T-cell (primary cell): ENCODE results near the gene RPL18. TPM values are rescaled to one million over a fixed set of nuclear protein-coding genes. Genes with fewer than 3 reads are reported as not detected.
"Not testable (repeated sequence)": the region's sequence is repeated elsewhere in the genome, so short reads cannot be mapped to it uniquely, and the experiment has no call there.

Source experiments
- ATAC-seq, 4 experiments: fragments of 200-7000 bp in 3 of 4; fragments of 150-1000 bp in 1 of 4; cut with Tn5 transposase; replicated peaks in 1 of 4; 1 replicate in 3 of 4; 2 replicates in 1 of 4; pipeline ENCODE4 v1.10.0; 2021; ENCODE audit warnings: moderate library complexity in 3 of 4, mild to moderate bottlenecking in 2 of 4, moderate number of reproducible peaks in 1 of 4
- CTCF ChIA-PET, 2 donors: fragments of 300-600 bp; sonication (Branson Sonifier 250); formaldehyde crosslinking; loops; one replicate each; lab custom pipeline; 2022; ENCODE audit warnings: antibody characterized with exemption in 2 of 2; lab: Charles Lee
- POLR2A ChIA-PET, 2 donors: fragments of 300-600 bp; sonication (Branson Sonifier 250); formaldehyde crosslinking; loops; one replicate each; lab custom pipeline; 2022; ENCODE audit warnings: antibody characterized with exemption in 2 of 2; lab: Charles Lee
- DNase-seq, 35 experiments: peaks; one replicate each; pipeline versions ENCODE4 v3.0.0 to v3.0.0-alpha.2; 2013 to 2023
- H3K27ac ChIP-seq: one replicate; pipeline ENCODE4 v1.5.1; 2013; ENCODE audit warnings: low read length
- H3K27me3 ChIP-seq, 2 experiments: replicated peaks in 1 of 2; 1 replicate in 1 of 2; 2 replicates in 1 of 2; pipeline versions ENCODE4 v1.6.1 to v1.7.0; 2013; ENCODE audit warnings: low read length in 1 of 2, mixed read lengths in 1 of 2; ENCODE audit not compliant: control insufficient read depth in 2 of 2, insufficient read depth in 2 of 2; ENCODE audit errors: extremely low read depth in 1 of 2
- H3K36me3 ChIP-seq, 2 donors: 1 replicate in 1 of 2; 2 replicates in 1 of 2; pipeline versions ENCODE4 v1.6.1 to v1.7.0; 2013; ENCODE audit warnings: low read length in 1 of 2; ENCODE audit not compliant: control insufficient read depth in 2 of 2, insufficient read depth in 1 of 2; ENCODE audit errors: extremely low read depth in 1 of 2
- H3K4me1 ChIP-seq, 2 experiments: 1 replicate in 1 of 2; 2 replicates in 1 of 2; pipeline versions ENCODE4 v1.6.1 to v1.7.0; 2013; ENCODE audit warnings: low read length in 2 of 2, mixed read lengths in 1 of 2; ENCODE audit not compliant: insufficient read depth in 2 of 2, control insufficient read depth in 1 of 2; ENCODE audit errors: extremely low read depth in 1 of 2
- H3K4me3 ChIP-seq, 2 donors: 1 replicate in 1 of 2; 2 replicates in 1 of 2; pipeline versions ENCODE4 v1.5.1 to v1.7.0; 2013; ENCODE audit warnings: mild to moderate bottlenecking in 2 of 2, low read length in 1 of 2, moderate library complexity in 1 of 2; ENCODE audit not compliant: control insufficient read depth in 1 of 2; ENCODE audit errors: extremely low read depth in 1 of 2
- H3K9me3 ChIP-seq: 2 replicates; pipeline ENCODE4 v1.7.0; 2013
- H3K27ac Mint-ChIP-seq, 2 donors: one replicate each; pipeline ENCODE4 v1.8.0; 2020 to 2021; ENCODE audit warnings: mild to moderate bottlenecking in 2 of 2, mixed read lengths in 2 of 2
- H3K27me3 Mint-ChIP-seq, 2 donors: one replicate each; pipeline ENCODE4 v1.8.0; 2021 to 2022; ENCODE audit warnings: mixed read lengths in 2 of 2
- H3K36me3 Mint-ChIP-seq: one replicate; pipeline ENCODE4 v1.8.0; 2021; ENCODE audit warnings: mixed read lengths
- H3K4me1 Mint-ChIP-seq, 3 donors: one replicate each; pipeline ENCODE4 v1.8.0; 2020 to 2022; ENCODE audit warnings: mixed read lengths in 3 of 3, mild to moderate bottlenecking in 1 of 3
- H3K4me3 Mint-ChIP-seq, 3 donors: one replicate each; pipeline ENCODE4 v1.8.0; 2020 to 2022; ENCODE audit warnings: mild to moderate bottlenecking in 3 of 3, mixed read lengths in 3 of 3, moderate library complexity in 3 of 3
- H3K9me3 Mint-ChIP-seq, 3 donors: one replicate each; pipeline ENCODE4 v1.8.0; 2020 to 2022; ENCODE audit warnings: mixed read lengths in 3 of 3
- WGBS: methylation state at CpG from one replicate; pipeline ENCODE4 v1.1.5; 2013; ENCODE audit warnings: missing lambda C conversion rate; ENCODE audit not compliant: insufficient coverage; 5-methylcytosine and 5-hydroxymethylcytosine counted together
- total RNA-seq, 35 experiments: library from RNA in 6 of 35; stranded (reverse) in 6 of 35; fragments of 120-200 nt in 1 of 35; gene quantifications; one replicate each; pipeline versions ENCODE4 v1.2.1 to v1.2.4 and lab custom pipeline; 2013 to 2026

The RPL18 gene
- total RNA-seq, 5 donors from 2014 or later (not counting 1 experiment from before 2014, with no cell fraction given): 2,370 to 2,784 (median 2,662) TPM

DNA sequence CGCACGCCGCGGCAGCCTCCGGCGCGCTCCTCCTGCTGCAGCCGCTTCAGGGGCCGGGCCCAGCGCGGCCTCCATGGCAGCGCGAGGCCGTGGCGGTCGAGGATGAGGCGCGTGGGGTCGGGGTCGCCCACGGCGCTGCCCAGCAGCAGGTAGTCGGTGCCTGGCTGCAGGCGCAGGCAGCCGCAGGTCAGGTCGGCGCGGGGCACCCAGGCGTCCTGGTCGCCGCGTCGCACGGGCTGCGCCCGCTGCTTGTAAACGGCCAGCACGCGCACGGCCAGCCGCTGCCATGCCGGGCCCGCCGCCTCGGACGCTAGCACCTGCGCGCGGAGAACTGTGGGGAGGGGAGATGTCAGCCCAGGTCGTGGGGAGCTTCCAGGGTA, 42.7 kb upstream of the RPL18 start:
- peaks cover 9 to 13% (median 11%) of the 10 kb centered on the region in 3 donors for H3K4me1 Mint-ChIP-seq
- no peaks in the 10 kb centered on the region for H3K36me3 Mint-ChIP-seq
- Histone ChIP-seq H3K4me1 (peaks cover 4 to 16% of the 10 kb centered on the region in 2 experiments), H3K36me3 (no peaks in the 10 kb centered on the region), H3K4me3 (no peak overlapping the region), H3K27ac (no peak overlapping the region), H3K27me3 (no peaks in the 10 kb centered on the region), H3K9me3 (no peaks in the 10 kb centered on the region)
- no peak for ATAC-seq
- H3K27me3 Mint-ChIP-seq: no peaks in the 10 kb centered on the region
- H3K9me3 Mint-ChIP-seq: no peaks in the 10 kb centered on the region
- no peak overlapping the region for H3K4me3 Mint-ChIP-seq
- WGBS: 93% methylated on average over 31 of the region's 50 CpGs
- no peak overlapping the region for H3K27ac Mint-ChIP-seq
- DNase-seq: no peak
- ChIA-PET CTCF (no interaction called here), POLR2A (no interaction called here)

DNA sequence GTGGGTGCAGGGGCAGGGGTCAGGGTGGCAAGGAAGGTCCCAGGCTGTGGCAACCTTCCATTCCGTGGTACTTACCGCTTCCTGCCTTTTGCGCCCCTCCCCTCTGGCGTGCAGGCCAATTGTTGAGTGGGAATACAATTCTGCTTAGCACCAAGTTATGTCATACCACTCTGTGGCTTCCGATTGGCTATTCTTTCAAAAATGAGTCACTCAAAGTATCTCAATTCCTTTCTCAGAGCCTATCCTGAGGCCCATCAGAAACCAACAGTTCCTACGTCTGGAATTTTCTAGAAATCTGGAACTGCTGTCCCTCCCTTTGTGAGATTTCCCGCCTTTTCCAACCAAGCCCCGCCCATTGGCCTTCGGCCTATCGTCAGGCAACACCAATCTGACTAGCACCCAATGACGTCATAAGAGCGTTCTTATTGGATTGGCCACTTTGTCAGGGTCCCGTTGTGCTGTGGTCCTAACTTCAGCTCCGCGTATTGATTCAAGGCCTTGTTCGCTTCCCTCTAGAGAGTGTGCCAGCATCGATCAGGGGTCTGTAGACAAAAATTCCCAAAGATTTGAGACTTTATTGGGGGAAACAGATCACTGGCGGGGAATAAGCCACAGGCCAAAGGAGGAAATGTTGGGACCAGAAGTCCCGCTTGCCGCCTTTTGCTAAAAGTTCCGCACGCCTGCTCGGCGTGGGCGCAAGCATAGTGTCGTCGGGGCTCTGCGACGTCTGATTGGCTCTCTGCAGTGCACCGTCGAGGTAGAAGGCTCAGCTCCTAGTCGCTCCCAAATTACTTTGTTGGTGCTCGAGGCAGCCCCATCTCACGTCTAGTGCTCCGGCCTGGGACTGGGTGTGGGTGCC, 42.1 kb upstream of the RPL18 start:
- H3K27me3 Mint-ChIP-seq: no peaks in the 10 kb centered on the region

DNA sequence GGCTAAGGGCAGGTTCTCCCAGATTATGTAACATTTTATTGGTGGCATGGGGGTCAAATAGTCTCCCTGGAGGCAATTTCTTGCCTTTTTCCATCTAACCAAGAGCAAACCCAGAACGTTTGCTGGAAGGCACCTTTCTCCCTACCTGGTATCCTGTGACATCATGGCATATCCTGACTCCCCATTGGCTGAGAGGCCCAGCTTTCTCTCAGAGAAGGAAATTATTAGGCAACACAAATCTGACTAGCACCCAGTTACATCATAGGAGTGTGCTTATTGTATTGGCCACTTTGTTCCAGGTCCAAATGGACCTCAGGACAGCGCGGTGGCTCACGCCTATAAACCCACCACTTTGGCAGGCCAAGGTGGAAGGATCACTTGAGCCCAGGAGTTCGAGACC, 40.8 kb upstream of the RPL18 start:
- ChIA-PET CTCF (no interaction called here), POLR2A (no interaction called here)
- Mint-ChIP-seq H3K27ac (no peak overlapping the region), H3K4me3 (no peak overlapping the region), H3K36me3 (no peaks in the 10 kb centered on the region), H3K4me1 (peaks cover 10 to 13% (median 11%) of the 10 kb centered on the region in 3 donors), H3K27me3 (no peaks in the 10 kb centered on the region), H3K9me3 (no peaks in the 10 kb centered on the region)
- peaks cover 4 to 16% of the 10 kb centered on the region in 2 experiments for H3K4me1 ChIP-seq
- no peaks in the 10 kb centered on the region for H3K9me3 ChIP-seq
- no peak for DNase-seq
- 95% methylated on average over 3 of the region's 5 CpGs for WGBS
- no peak for ATAC-seq
- H3K27ac ChIP-seq: no peak overlapping the region
- H3K36me3 ChIP-seq: no peaks in the 10 kb centered on the region
- no peaks in the 10 kb centered on the region for H3K27me3 ChIP-seq
- no peak overlapping the region for H3K4me3 ChIP-seq

More for the DNA sequence above, 42.1 kb upstream of the RPL18 start:
- H3K27ac Mint-ChIP-seq: peak overlapping the region; percentile 76 to 86
- H3K36me3 Mint-ChIP-seq: no peaks in the 10 kb centered on the region
- ChIA-PET CTCF (no interaction called here), POLR2A (interaction anchor here in 1 of 2 donors (0.5 kb wide), 1 partner anchor 1213 kb away, joined by 3 read pairs; no protein-coding TSS in a partner anchor)
- H3K36me3 ChIP-seq: no peaks in the 10 kb centered on the region
- H3K27ac ChIP-seq: peak overlapping the region; percentile 58
- H3K4me3 Mint-ChIP-seq: peak overlapping the region; percentile 63 to 67 (median 66)
- H3K27me3 ChIP-seq: no peaks in the 10 kb centered on the region
- no peaks in the 10 kb centered on the region for H3K9me3 ChIP-seq
- H3K4me3 ChIP-seq: peak overlapping the region; percentile 22 to 27
- no peaks in the 10 kb centered on the region for H3K9me3 Mint-ChIP-seq
- peak; percentile 52 to 90 (median 73) for DNase-seq
- H3K4me1 ChIP-seq: peaks cover 4 to 16% of the 10 kb centered on the region in 2 experiments
- 48% methylated on average over 32 of the region's 35 CpGs for WGBS
- ATAC-seq: peak; percentile 92 to 94 (median 93)
- peaks cover 9 to 13% (median 11%) of the 10 kb centered on the region in 3 donors for H3K4me1 Mint-ChIP-seq

DNA sequence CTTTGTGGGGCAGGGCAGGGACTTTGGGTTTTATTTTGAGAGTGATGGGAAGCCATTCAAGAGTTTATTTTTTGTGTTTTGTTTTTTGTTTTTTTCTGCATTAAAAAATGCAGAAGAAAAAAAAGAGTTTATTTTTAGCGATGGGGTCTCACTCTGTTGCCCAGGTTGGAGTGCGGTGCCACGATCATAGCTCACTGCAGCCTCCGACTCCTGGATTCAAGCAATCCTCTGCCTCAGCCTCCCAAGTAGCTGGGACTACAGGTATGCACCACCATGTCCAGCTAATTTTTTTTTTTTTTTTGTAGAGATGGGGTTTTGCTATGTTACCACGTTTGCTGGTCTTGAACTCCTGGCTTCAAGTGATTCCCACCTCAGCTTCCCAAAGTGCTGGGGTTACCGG, 39.5 kb upstream of the RPL18 start:
- DNase-seq (no peak), ATAC-seq (no peak)
- Mint-ChIP-seq H3K27ac (no peak overlapping the region), H3K4me1 (peaks cover 11 to 16% (median 13%) of the 10 kb centered on the region in 3 donors), H3K4me3 (no peak overlapping the region), H3K36me3 (no peaks in the 10 kb centered on the region), H3K27me3 (no peaks in the 10 kb centered on the region), H3K9me3 (no peaks in the 10 kb centered on the region)
- Histone ChIP-seq H3K27me3 (no peaks in the 10 kb centered on the region), H3K27ac (no peak overlapping the region), H3K9me3 (no peaks in the 10 kb centered on the region), H3K36me3 (no peaks in the 10 kb centered on the region), H3K4me1 (peaks cover 4 to 16% of the 10 kb centered on the region in 2 experiments), H3K4me3 (no peak overlapping the region)
- ChIA-PET CTCF (interaction anchor here (0.6 to 0.7 kb wide), 2 partner anchors 17 to 27 kb away, joined by 3 to 4 read pairs; no protein-coding TSS in a partner anchor), POLR2A (no interaction called here)
- 100% methylated on average over 5 of the region's 6 CpGs for WGBS

DNA sequence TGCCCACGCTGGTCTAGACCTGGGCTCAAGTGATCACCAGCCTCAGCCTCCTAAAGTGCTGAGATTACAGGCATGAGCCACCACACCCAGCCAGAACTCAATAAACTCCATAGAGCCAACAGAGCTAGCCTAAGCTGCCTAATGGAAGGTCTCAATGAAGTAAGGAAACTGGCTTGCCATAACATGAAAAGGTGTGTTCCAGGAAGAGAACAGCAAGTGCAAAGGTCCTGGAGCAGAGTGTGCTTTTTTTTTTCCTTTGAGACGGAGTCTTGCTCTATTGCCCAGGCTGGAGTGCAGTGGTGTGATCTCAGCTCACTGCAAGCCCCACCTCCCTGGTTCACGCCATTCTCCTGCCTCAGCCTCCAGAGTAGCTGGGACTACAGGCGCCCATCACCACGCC, 38.9 kb upstream of the RPL18 start:
- H3K27ac Mint-ChIP-seq, H3K27ac ChIP-seq, H3K36me3 ChIP-seq, H3K9me3 Mint-ChIP-seq, DNase-seq, H3K27me3 ChIP-seq, H3K9me3 ChIP-seq, H3K27me3 Mint-ChIP-seq, H3K36me3 Mint-ChIP-seq, H3K4me3 ChIP-seq, H3K4me3 Mint-ChIP-seq, ATAC-seq, CTCF ChIA-PET: not testable (repeated sequence)
- peaks cover 4 to 16% of the 10 kb centered on the region in 2 experiments for H3K4me1 ChIP-seq
- POLR2A ChIA-PET: interaction anchor here in 1 of 2 donors (0.6 kb wide), 1 partner anchor 13 kb away, joined by 3 read pairs; no protein-coding TSS in a partner anchor
- H3K4me1 Mint-ChIP-seq: peaks cover 12 to 16% (median 14%) of the 10 kb centered on the region in 3 donors
- WGBS: no CpG with 5 or more reads among the region's 5 CpGs

DNA sequence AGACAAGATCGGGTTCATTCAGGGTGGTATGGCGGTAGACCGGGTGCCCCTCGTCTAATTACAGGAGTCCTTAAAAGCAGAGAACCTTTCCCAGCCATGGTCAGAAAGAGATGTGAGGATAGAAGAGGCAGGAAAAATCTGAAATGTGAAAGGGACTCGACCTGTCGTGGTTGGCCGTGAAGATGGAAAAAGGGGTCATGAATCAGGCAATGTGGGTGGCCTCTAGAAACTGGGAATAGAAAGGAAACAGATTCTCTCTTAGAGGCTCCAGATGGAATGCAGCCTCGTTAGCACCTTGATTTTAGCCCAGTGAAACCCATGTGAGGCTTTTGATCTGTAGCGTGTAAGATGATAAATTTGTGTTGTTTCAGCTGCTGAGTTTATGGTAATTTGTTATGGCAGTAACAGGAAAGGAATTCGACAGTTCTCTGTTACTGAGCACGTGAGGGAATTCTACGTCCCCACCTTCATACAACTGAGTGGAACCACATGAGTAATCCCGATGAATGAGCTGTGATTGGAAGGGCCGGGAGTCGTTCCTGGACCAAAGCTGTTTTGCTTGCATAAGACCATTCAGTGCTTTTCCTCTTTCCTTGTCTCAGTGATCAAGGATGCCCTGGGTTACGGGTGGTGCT, 38.0 kb upstream of the RPL18 start:
- Histone ChIP-seq H3K27me3 (no peaks in the 10 kb centered on the region), H3K4me3 (no peak overlapping the region), H3K36me3 (no peaks in the 10 kb centered on the region), H3K4me1 (peaks cover 4 to 16% of the 10 kb centered on the region in 2 experiments), H3K9me3 (no peaks in the 10 kb centered on the region), H3K27ac (no peak overlapping the region)
- ChIA-PET CTCF (no interaction called here), POLR2A (interaction anchor here in 1 of 2 donors (0.6 kb wide), 1 partner anchor 14 kb away, joined by 3 read pairs; no protein-coding TSS in a partner anchor)
- Mint-ChIP-seq H3K27ac (no peak overlapping the region), H3K4me1 (peaks cover 15 to 21% (median 17%) of the 10 kb centered on the region in 3 donors), H3K4me3 (no peak overlapping the region), H3K9me3 (no peaks in the 10 kb centered on the region), H3K27me3 (no peaks in the 10 kb centered on the region), H3K36me3 (no peaks in the 10 kb centered on the region)
- ATAC-seq (no peak), DNase-seq (no peak)
- WGBS: 77% methylated on average over 8 of the region's 16 CpGs
